GM19328 (cell line): Measurements from ENCODE around the gene DNAJC13.
A peak's percentile ranks its signal among the peaks of the same experiment; 100 is the strongest.
"Not testable (repeated sequence)": the region's sequence is repeated elsewhere in the genome, so short reads cannot be mapped to it uniquely, and the experiment has no call there.

Experiments used
- ATAC-seq: cut with Tn5 transposase; IDR thresholded peaks from one replicate; pipeline ENCODE4 v1.9.1; 2021; ENCODE audit warnings: mild to moderate bottlenecking, moderate library complexity; ENCODE audit not compliant: unreplicated experiment

DNAJC13 gene

DNA sequence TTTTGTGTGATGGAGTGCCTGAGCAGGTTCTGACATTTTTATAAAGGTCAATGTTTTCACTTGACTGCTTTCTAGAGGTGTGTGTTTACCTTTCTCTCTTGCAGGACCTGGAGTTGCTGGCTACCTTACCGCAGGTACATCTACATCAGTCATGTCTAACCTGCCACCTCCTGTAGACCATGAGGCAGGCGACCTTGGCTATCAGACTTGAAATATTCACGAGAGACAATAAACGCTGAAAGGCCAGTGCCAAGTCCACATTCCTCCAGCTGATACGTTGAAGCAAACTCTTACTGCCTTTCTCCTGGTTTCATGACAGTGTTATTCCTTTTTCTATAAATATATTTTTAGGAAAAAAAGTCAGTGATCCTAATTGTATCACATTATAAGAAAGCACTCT is 120.8 kb downstream of the DNAJC13 start:
- ATAC-seq, result no peak

GRCh38 chr3:132539681-132540080 is 122.4 kb downstream of the DNAJC13 start:
- ATAC-seq, result no peak

DNA sequence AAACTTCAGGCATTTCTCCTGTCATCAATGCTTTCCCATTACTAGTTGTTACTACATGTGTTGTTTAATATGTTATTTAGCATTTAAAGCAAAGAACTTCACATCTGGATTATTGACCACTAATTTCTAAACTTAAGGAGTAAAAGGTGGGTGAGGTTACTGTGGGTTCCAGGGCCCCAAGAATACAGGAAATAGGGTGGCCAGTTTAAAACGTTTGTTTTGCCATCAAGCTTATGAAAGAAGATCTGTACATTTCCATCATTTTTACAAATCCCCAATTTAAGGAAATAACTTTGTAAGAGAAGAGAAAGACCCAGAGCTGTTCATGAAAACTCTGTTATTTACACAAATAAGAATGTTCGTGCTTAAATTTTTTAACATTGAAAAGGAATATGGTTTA is 125.3 kb downstream of the DNAJC13 start:
- no peak for ATAC-seq

DNA sequence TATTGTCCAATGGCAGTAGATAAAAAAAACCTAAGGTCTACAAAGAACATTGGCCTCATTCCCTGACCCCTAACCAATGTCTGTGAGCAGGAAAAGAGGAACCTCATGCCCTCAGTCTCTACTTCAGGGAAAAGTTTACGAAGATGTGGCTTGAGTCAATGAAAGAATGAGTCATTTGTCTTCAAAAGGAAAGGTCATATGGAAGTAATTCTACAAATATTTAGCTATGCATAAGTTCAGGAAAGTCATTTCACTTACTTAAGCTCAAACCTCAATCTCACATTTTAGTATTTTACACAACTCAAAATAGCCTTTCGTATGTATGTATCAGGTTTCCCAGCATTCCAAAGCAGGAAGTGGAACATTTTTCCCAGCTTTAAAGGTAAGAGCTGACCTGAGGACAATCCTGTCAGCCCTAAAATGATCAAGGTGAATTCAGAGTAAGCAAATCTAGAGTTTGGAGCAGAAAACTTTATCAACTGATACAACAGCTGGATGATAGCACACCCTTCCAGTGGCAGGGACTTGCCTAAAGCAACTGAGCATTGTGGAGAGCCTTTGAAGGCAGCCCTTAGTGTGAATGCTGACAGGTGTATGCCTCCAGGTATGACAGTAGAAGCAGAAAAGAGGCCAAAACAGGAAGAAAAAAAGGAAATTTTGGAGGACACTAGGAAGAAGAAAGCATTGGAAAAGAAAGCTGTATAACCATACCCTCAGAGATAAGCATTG is 125.9 kb downstream of the DNAJC13 start:
- no peak for ATAC-seq

GRCh38 chr3:132544130-132544529 is 126.8 kb downstream of the DNAJC13 start:
- no peak for ATAC-seq

DNA sequence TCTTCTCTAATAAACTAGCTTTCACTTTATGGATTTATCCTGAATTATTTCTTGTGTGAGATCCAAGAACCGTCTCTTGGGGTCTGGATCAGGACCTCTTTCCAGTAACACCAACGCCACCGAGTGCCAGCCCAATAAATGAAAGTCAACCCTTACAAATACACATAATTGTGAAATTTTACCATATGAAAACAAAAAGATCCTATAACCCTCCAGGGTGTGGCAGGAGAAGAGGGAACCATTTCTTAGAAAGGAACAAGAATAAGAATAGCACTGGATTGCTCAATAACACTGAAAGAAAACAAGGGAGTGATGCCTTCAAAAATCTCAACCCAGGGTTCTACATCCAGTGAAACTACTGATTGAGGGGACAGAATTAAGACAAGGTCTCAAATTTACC is 128.2 kb downstream of the DNAJC13 start:
- ATAC-seq, result no peak

- ATAC-seq, result no peak
Measured at GRCh38 chr3:132549169-132549568, 131.9 kb downstream of the DNAJC13 start.

DNA sequence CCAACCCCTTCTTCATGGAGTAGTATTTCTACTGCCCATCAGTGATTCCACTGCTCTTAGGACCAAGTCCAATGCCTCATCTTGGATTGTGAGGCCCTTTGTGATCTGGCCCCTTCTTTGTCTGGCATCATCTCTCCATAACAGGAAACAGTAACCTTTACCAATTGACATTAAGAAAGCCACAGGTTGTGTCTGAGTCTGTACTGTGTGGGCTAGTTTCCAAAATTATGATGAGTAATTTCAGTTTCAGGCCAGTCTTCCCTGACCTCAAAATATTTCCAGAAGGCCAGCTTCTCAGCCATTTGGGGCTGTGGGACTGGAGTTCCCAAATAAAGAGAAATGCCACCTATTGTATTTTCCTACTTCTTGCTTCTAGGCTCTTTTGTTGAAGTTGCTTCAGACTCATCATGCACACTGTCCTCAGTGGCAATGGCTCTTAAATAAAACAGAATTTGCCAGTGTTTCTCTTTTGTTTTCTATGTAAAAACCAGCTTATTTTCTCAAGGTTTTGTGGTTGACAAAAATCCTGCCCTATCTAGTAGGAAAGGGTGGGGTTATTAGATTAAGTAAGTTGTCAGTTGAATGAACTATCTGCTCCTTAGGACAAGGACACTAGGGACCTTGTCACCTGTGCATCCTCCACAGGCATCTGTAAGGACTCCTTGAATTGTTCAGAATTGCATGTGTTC is 132.7 kb downstream of the DNAJC13 start:
- ATAC-seq, result peak; percentile 62

DNA sequence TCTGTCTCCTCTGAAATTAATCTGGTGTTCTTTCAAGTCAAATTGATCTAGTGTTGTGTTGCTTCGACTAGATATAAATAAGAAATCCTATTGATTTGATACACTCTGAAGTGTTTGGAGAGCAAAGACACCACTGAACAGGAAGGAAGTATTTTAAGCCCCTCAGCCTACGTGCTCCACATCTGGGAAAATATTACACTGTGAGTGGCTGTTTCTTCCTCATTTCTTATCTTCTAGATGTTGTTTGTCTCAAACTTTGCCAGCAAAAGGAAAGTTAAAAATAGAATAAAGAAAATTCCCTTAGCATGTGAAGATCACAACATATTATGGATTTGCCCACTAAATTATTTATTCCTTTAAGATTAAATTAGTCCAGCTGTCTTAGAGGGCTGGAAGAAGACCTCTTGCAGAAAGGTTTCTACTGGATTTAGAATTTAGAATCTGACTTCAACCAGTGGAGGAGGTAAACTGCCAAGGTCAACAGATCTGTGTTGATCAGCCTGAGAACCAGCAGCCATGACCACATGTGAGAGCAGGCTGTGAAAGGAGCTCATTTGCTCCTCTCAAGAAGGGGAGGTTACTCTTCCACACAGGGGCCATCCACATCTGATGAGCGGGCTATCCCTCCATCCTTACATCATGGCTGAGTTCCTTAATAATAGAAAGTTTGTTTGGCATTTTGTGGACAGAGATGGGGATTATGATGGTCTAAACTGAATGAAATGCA is 133.4 kb downstream of the DNAJC13 start:
- no peak for ATAC-seq

DNA sequence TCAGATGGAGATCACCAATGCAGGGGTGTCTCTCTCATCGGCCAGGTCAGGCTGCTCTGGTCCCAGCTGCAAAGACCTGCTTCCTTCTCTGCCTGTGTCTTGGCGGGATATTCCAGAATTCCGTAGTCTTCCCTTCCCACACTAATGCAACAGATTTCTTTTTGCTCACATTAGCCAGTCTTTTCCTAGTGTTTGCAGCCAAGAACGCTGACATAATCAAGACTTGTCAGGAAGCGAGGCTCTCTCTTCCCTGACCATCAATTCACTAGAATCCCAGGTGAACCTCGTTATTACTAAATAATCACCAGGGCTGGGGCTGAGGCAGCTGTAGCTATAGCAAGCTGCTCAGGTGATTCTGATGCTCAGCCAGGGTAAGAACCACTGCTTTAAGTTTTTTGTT is 136.5 kb downstream of the DNAJC13 start:
- no peak for ATAC-seq

DNA sequence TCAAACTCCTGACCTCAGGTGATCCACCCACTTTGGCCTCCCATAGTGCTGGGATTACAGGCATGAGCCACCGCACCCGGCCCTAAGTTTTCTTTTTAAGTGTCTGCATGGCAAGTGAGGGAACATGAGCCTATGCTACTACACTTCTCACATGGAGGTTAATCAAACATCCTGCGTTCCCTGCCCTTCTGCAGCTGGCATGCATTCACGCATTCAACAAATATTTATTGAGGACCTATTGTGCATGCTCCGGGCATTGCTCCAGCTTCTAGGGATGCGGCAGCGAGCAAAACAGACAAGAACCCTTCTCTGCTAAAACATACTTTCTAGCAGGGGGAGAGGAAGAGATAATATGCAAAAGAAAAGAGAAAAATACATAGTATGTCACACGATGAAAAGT is 137.1 kb downstream of the DNAJC13 start:
- no peak for ATAC-seq

- ATAC-seq, result no peak
Measured at GRCh38 chr3:132555306-132556035, 138.2 kb downstream of the DNAJC13 start.

DNA sequence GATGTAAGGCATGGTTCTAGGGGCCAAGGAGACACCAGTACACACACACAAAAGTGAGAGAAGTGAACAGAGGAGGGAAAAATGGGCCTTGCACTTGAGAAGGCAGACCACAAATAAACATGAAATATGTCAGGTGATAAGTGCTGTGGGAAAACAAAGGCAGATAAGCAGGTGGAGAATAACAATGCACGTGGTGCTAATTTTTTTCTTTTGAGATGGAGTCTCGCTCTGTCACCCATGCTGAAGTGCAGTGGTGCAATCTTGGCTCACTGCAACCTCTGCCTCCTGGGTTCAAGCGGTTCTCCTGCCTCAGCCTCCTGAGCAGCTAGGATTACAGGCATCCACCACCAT is 138.7 kb downstream of the DNAJC13 start:
- not testable (repeated sequence) for ATAC-seq

- ATAC-seq, result no peak
Measured at GRCh38 chr3:132556508-132557159, 139.3 kb downstream of the DNAJC13 start.

- ATAC-seq, result no peak
Measured at GRCh38 chr3:132561003-132561402, 143.7 kb downstream of the DNAJC13 start.

DNA sequence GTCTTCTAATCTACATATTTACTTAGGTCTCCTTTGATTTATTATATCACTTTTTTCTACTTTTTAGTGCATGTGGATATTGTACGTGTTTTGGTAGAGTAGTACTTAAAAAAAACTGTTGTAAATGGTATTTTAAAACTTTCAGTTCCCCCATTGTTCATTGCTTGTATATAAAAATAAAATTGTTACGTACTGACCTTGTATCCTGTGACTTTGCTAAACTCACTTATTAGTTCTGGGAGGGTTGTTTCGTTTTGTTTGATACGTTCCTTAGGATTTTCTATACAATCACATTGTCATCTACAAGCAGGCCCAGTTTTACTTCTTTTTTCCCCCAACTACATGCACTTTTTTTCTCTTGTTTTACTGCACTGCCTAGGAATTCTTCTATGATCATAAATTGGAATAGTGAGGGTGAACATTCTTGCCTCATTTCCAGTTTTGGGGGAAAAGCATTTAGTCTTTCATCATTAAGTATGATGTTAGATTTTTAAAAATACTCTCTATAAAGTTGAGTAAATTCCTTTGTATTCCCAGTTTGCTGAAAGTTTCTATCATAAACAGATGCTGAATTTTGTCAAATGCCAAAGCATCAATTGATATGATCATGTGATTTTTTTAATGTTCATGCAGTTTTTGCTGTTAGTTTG is 146.2 kb downstream of the DNAJC13 start:
- no peak for ATAC-seq

DNA sequence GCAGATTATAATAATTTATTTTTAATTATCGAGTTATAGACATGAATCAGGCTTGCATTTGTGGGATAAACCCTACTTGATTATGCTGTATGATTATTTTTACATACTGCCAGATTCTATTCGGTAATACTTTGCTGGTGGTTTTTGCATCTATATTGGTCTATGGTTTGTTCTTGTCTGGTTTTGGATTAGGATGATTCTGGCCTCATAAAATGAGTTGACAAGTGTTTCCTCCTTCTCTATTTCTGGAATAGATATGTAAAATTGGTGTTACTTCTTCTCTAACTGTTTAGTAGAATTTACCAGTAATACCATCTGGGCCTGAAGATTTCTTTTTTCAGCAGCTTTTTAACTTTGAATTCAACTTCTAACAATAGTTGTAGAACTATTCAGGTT is 146.8 kb downstream of the DNAJC13 start:
- ATAC-seq, result no peak

DNA sequence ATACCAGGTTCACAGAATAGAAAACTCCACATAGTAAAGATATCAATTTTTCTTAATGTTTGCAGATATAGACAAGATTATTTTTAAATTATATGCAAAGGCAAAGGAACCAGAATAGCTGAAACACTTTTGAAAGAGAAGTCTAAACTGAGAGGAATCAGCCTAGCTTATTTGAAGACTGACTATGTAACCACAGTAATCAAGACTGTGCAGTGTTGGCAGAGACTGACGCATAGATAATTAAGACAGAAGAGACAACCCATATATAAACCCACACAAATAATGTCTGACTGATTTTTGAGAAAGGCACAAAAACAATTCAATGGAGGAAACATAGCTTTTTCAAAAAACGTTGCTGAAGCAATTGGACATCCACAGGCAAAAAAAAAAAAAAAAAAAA is 151.1 kb downstream of the DNAJC13 start:
- ATAC-seq, result no peak

- ATAC-seq, result no peak
Measured at GRCh38 chr3:132569153-132569552, 151.9 kb downstream of the DNAJC13 start.

- ATAC-seq, result no peak
Measured at GRCh38 chr3:132569580-132569979, 152.3 kb downstream of the DNAJC13 start.
